Epithelial cell of esophagus (primary cell): Measurements from ENCODE around the gene YAF2.
A peak's percentile ranks its signal among the peaks of the same experiment; 100 is the strongest.

Experiments used
- DNase-seq: peaks from one replicate; pipeline ENCODE4 v3.0.0; 2010; ENCODE audit warnings: low read depth
- H3K4me3 ChIP-seq: 2 replicates; pipeline ENCODE4 v1.5.1; 2011; ENCODE audit warnings: mild to moderate bottlenecking, low read length, control low read depth
- TF ChIP-seq, protein P1 (sequence below): IDR thresholded peaks from 2 replicates; pipeline ENCODE4 v1.5.1; 2011; ENCODE audit warnings: low read depth, mild to moderate bottlenecking, low read length, control low read depth, inconsistent platforms; ENCODE audit not compliant: insufficient read depth; ENCODE audit errors: missing control alignments

Gene YAF2

DNA sequence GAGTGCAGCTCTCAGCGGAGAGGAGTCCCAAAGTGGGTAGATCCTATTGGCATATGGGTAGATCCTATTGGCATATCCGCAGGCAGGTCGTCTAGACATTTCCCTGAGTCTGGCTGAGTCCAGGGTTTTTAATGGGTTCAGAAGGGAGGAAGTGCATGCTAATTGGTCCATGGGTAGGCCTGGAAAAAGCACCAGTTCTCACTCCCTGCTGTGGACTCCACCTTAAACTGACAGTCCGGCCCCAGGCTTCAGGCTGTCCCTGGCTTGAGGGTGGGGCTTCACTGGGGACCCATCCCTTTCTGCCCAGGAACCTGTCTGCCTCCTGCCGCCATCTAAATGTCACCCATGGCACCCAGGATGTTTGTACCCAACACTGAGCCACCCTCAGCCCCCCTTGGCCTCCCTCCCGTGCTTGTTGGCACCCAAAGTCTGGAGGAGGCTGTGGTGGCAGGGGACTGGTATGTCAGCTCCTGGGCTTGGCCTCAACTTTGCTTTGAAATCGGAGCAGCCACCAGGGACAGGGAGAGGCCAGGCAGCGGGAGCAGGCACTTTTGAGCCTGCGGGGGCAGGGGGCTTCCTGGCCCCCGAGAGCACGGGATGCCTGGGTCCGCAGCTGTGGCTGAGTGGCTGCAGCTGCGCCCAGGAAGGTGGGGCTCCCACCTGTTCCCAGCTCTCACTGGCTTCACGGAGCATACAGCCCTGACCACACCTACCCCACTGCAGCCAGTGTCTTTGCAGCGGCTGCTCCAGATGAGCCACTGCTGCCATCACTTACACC lies 29.6 kb upstream of the YAF2 start:
- DNase-seq, result no peak

DNA sequence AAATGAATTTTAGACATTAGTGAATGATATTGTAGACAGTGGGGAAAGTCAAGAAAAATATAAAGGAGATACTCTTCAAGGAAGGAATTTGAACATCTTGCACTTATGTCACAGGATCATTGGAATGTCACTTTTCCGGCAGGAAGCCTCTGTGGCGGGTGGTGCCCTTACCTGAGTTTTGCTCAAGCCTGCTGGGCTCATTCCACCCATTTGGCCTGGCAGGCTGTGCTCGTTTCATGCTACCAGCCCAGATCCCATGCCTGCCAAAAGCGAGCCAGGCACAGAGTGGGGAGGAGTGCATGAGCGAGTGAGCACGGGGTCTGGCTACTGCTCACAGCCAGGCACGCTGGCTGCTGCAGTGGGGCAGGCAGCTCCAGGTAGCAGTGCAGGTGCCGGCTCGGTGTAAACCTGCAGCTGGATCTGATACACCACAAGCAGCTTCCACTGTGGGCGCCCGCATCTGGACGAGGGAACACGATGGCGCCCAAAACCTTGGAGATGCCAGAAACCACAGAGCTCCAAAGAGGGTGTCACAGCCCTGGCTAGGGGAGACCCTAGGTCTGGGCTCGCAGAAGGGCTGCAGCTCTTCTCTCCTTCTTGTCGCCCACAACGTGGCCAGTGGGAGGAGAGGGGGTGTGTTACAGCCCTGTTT lies 28.7 kb upstream of the YAF2 start:
- TF ChIP-seq, protein P1, sequence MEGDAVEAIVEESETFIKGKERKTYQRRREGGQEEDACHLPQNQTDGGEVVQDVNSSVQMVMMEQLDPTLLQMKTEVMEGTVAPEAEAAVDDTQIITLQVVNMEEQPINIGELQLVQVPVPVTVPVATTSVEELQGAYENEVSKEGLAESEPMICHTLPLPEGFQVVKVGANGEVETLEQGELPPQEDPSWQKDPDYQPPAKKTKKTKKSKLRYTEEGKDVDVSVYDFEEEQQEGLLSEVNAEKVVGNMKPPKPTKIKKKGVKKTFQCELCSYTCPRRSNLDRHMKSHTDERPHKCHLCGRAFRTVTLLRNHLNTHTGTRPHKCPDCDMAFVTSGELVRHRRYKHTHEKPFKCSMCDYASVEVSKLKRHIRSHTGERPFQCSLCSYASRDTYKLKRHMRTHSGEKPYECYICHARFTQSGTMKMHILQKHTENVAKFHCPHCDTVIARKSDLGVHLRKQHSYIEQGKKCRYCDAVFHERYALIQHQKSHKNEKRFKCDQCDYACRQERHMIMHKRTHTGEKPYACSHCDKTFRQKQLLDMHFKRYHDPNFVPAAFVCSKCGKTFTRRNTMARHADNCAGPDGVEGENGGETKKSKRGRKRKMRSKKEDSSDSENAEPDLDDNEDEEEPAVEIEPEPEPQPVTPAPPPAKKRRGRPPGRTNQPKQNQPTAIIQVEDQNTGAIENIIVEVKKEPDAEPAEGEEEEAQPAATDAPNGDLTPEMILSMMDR, result no peak
- DNase-seq, result no peak
- no peak overlapping the region for H3K4me3 ChIP-seq

More for the DNA sequence above, 29.6 kb upstream of the YAF2 start:
- TF ChIP-seq, protein P1, result no peak
- H3K4me3 ChIP-seq, result no peak overlapping the region

DNA sequence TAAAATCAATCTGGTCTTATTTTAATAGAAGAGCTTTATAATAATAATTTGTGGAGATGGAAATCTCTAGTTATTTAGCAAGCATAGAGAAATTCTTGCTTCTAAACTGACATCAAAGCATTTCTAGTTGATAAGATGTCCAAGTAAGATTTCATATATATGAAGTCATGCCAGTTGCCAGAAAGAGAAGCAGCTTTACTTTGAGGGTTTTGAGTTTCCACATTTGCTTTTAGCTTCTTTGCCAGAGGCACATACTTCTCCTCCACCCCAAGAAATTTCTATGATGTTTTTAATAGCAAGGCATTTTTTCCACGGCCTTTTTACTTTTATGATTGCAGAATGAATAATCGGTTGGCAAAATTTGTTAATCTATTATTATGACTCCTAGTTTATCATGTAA lies 24.2 kb upstream of the YAF2 start:
- no peak overlapping the region for H3K4me3 ChIP-seq
- no peak for DNase-seq
- TF ChIP-seq, protein P1, result no peak

DNA sequence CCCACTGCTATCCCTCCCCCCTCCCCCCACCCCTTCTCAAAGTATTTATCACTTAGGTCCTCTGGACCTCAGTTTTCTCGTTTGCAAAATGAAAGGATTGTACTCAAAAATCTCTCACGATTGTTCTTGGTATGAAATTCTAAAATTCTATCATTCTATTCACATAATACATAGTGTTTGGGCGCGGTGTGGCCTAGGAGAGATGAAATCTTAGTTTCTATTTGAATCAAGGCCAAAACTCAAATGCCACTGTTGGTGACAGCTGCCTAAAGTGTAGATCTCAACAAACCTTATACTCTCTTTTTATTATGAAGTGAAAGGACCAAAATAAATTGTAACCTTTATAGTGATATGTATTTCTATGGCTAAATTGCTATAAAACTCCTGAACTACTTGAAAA lies 23.7 kb upstream of the YAF2 start:
- no peak overlapping the region for H3K4me3 ChIP-seq
- TF ChIP-seq, protein P1, result no peak
- no peak for DNase-seq

DNA sequence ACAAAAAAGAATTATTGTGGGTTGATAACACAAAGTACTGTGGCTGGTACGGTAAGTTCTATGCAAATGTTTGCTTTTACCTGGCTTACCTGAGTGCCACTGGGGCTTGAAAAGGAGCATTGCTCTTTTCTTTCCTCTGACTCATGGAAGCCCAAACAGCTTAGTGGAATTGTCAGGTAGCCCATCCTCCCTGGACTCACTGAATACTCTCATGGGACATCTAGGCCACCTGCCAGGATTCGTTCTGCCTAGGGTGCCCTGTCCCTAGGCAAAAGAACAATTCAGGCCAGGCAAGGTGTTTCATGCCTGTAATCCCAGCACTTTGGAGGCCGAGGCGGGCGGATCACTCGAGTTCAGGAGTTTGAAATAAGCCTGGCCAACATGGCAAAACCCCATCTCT lies 22.5 kb upstream of the YAF2 start:
- peak; percentile 5 for DNase-seq
- TF ChIP-seq, protein P1, result no peak
- no peak overlapping the region for H3K4me3 ChIP-seq

DNA sequence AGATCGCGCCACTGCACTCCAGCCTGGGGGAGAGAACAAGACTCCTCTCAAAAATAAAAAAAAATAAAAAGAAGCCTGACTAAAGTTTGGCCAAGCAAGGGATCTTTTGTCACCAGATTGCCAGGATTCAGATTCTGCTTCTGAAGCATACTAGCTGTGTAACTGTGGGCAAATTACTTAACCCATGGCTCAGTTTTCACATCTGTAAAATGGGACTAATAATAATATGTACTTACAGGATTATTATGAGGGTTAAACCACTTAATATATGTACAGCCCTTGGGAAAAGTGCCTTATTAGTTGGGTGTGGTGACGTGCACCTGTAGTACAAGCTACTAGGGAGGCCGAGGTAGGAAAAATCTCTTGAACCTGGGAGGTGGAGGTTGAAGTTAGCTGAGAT lies 21.7 kb upstream of the YAF2 start:
- no peak for DNase-seq
- no peak overlapping the region for H3K4me3 ChIP-seq
- TF ChIP-seq, protein P1, result no peak
